ENCODE results near the gene NDUFAF5.
"Not testable (repeated sequence)": the region's sequence is repeated elsewhere in the genome, so short reads cannot be mapped to it uniquely, and the experiment has no call there.

Gene NDUFAF5, protein sequence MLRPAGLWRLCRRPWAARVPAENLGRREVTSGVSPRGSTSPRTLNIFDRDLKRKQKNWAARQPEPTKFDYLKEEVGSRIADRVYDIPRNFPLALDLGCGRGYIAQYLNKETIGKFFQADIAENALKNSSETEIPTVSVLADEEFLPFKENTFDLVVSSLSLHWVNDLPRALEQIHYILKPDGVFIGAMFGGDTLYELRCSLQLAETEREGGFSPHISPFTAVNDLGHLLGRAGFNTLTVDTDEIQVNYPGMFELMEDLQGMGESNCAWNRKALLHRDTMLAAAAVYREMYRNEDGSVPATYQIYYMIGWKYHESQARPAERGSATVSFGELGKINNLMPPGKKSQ

DNA sequence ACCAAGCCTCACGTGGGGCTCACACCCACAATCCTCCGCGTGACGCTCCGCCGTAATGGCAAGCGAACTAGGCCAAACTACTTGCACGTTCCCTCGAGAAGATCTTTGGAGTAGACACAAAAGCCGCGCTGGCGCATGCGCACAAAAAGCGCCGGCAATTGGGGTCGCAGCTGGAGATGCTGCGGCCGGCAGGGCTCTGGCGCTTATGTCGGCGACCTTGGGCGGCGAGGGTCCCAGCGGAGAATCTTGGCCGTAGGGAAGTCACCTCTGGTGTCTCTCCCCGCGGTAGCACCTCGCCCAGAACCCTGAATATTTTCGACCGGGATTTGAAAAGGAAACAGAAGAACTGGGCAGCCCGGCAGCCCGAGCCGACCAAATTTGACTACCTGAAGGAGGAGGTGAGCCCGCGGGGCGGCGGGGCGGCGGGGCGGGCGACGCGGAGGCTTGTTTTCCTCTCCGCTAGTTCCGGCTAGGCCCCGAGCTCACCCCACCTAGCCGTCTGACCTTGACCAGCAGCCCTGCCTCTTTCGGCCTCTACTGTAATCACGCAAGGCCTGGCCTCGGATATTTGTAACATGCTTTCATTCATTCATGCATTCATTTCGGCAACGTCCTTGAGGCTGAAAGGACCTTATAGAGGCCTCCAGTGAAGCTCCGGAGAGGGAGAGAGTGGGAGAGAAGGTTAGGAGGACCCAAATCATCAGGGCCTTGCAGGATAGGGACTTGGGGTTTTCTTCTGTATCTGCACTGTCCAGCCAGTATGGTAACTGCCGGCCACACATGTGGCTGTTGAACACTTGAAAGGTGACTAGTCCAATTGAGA is at the start of gene NDUFAF5, which contains the start of gene ESF1:
NDUFAF5 (plus strand) TSS at position 136 of the 823 bp plus-strand sequence; CDS start at position 177, 41 bp downstream.
ESF1 (minus strand) TSS at position 27 of the 823 bp plus-strand sequence. CDS start 1,779 bp downstream, outside the sequence.
- Histone ChIP-seq H3K9ac (ENCODE audit: low read length) (peak within 1 kb of the TSS; percentile 96), H3K36me3 (ENCODE audit: control insufficient read depth, insufficient read depth, low read length) (no peaks in the 10 kb centered on the region), H3K9me3 (ENCODE audit: control insufficient read depth, low read length) (no peaks in the 10 kb centered on the region), H3K4me3 (ENCODE audit: low read length) (peak within 1 kb of the TSS; percentile 94), H3K4me1 (ENCODE audit: control insufficient read depth, insufficient read depth, low read length) (peaks cover 12% of the 10 kb centered on the region), H3K27me3 (ENCODE audit: control insufficient read depth, insufficient read depth, low read length) (no peaks in the 10 kb centered on the region)

DNA sequence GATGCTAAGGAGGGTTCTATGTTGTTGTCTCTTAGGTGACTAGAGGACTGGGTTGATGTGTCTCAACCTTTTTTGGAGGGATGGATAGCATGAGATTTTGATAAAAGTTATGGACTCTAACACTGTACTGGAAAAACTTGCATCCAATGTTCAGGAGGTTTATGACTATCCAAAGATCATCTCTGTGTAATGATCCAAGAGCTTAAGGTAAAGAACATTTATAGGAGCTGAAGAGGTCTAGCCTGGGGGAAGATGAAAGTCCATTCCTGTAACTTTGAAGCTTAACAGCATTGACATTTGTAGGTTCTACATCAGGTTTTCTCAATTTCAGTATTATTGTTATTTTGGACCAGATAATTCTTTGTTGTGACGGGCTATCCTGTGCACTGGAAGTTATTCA is 49.0 kb upstream of the NDUFAF5 start:
- Histone ChIP-seq H3K9me3 (ENCODE audit: control insufficient read depth, low read length) (no peaks in the 10 kb centered on the region), H3K27me3 (ENCODE audit: control insufficient read depth, insufficient read depth, low read length) (no peaks in the 10 kb centered on the region), H3K4me1 (ENCODE audit: control insufficient read depth, insufficient read depth, low read length) (no peaks in the 10 kb centered on the region), H3K9ac (ENCODE audit: low read length) (no peak overlapping the region), H3K36me3 (ENCODE audit: control insufficient read depth, insufficient read depth, low read length) (no peaks in the 10 kb centered on the region), H3K4me3 (ENCODE audit: low read length) (no peak overlapping the region)

DNA sequence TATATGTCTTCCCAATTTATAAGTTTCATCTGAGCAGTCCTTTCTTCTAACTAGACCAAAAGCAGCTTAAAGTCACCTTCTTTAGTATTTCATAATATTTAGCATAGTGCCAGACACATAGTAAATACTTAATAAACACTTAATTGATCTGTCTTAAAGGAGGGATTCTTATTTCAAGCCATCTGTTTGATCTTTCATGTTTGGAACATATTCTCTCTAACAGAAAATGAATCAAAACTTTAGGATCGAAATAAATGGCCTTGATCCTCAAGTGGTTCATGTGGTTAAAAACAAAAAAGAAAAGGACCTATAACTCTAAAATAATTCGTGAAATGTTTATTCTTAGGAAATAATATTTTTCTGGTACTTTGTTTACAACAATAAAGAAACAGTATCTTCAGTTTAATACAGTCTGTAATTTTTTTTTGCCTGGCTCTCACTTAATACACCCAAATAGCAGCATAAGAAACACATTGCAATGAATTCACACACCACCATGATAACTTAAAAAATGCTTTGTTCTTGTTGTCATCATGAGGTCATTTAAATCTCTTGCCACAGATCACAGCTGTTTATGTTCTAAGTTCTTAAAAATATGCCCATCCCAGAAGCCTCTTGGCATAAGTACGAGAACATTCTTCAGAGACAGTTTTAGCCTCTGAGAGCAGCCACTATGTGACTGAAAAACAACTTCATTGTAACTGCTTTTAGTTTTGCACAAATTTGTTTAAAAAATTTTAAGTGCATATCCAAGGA is 48.2 kb upstream of the NDUFAF5 start:
- H3K9me3 ChIP-seq (ENCODE audit: control insufficient read depth, low read length), result no peaks in the 10 kb centered on the region
- no peak overlapping the region for H3K9ac ChIP-seq (ENCODE audit: low read length)
- H3K27me3 ChIP-seq (ENCODE audit: control insufficient read depth, insufficient read depth, low read length), result no peaks in the 10 kb centered on the region
- no peaks in the 10 kb centered on the region for H3K36me3 ChIP-seq (ENCODE audit: control insufficient read depth, insufficient read depth, low read length)
- no peaks in the 10 kb centered on the region for H3K4me1 ChIP-seq (ENCODE audit: control insufficient read depth, insufficient read depth, low read length)
- no peak overlapping the region for H3K4me3 ChIP-seq (ENCODE audit: low read length)

DNA sequence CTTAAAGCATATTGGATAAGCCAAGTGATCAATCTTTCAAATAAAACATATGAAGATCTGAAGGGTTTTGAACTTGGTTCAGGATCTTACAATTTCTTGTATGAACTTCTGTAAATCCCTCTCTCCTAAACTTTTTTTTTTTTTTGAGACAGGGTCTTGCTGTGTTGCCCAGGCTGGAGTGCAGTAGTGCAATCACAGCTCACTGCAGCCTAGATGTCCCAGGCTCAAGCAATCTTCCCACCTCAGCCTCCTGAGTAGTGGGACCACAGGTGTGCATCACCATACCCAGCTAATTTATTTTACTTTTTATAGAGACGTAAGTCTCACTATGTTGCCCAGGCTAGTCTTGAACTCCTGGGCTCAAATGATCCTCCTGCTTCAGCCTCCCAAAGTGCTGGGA is 46.6 kb upstream of the NDUFAF5 start:
- not testable (repeated sequence) for H3K9me3 ChIP-seq (ENCODE audit: control insufficient read depth, low read length); H3K4me3 ChIP-seq (ENCODE audit: low read length); H3K27me3 ChIP-seq (ENCODE audit: control insufficient read depth, insufficient read depth, low read length); H3K4me1 ChIP-seq (ENCODE audit: control insufficient read depth, insufficient read depth, low read length); H3K9ac ChIP-seq (ENCODE audit: low read length); H3K36me3 ChIP-seq (ENCODE audit: control insufficient read depth, insufficient read depth, low read length)

DNA sequence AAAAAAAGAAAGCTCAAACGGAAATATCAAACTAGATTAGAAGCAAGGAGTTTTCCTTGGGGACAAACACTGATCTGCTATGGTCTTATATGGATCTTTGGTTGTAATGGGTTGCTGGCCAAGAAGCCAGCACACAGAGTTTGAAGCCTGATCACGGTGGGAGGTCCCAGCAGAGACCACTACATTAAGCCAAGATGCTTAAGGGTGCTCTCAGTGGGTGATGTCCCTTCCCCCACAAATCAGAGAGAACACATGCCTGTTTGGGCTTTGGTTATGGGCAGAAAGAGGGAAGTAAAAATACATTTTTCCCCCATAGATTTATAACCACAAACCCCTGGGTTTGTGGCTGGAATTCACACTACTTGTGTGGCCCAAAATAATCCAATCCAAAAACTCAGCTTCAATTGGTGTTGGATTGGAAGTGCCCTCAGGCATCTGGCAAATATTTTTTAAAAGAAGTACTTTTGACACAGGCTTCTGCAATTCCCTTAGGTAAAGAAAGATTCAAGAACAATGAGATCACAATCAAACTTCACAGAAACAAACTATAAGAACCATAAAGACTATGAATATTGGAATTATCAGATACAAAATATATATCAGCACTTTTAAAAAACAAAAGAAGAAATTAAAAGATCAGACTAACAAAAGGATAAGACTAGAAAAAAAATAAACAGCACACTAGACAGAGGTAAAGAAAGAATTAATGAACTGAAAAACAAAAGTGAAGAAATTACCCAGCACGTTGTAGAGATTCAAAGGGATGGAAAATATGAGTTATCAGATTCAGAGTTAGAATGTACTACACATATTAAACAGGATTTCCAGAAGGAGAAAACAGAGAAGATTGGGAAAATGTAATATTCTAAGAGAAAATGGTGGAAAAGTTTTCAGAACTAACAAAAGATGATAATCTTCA is 44.8 kb upstream of the NDUFAF5 start:
- H3K27me3 ChIP-seq (ENCODE audit: control insufficient read depth, insufficient read depth, low read length), result no peaks in the 10 kb centered on the region
- H3K9me3 ChIP-seq (ENCODE audit: control insufficient read depth, low read length), result no peaks in the 10 kb centered on the region
- H3K4me3 ChIP-seq (ENCODE audit: low read length), result no peak overlapping the region
- H3K36me3 ChIP-seq (ENCODE audit: control insufficient read depth, insufficient read depth, low read length), result no peaks in the 10 kb centered on the region
- no peak overlapping the region for H3K9ac ChIP-seq (ENCODE audit: low read length)
- no peaks in the 10 kb centered on the region for H3K4me1 ChIP-seq (ENCODE audit: control insufficient read depth, insufficient read depth, low read length)

DNA sequence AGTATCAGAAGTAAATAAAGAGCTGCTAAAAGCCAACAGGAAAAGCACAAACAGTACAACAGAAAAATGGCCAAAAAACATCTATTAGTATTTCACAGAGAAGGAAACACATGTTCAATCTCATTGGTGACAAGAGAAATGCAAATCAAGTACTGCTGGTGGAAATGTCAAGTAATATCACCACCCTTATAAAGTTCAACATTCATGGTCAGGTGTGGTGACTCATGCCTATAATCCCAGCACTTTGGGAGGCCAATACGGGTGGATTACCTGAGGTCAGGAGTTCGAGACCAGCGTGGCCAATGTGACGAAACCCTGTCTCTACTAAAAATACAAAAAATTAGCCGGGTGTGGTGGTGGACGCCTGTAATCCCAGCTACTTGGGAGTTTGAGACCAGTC is 42.9 kb upstream of the NDUFAF5 start:
- no peaks in the 10 kb centered on the region for H3K9me3 ChIP-seq (ENCODE audit: control insufficient read depth, low read length)
- H3K4me1 ChIP-seq (ENCODE audit: control insufficient read depth, insufficient read depth, low read length), result no peaks in the 10 kb centered on the region
- no peak overlapping the region for H3K4me3 ChIP-seq (ENCODE audit: low read length)
- H3K36me3 ChIP-seq (ENCODE audit: control insufficient read depth, insufficient read depth, low read length), result no peaks in the 10 kb centered on the region
- no peak overlapping the region for H3K9ac ChIP-seq (ENCODE audit: low read length)
- H3K27me3 ChIP-seq (ENCODE audit: control insufficient read depth, insufficient read depth, low read length), result no peaks in the 10 kb centered on the region

DNA sequence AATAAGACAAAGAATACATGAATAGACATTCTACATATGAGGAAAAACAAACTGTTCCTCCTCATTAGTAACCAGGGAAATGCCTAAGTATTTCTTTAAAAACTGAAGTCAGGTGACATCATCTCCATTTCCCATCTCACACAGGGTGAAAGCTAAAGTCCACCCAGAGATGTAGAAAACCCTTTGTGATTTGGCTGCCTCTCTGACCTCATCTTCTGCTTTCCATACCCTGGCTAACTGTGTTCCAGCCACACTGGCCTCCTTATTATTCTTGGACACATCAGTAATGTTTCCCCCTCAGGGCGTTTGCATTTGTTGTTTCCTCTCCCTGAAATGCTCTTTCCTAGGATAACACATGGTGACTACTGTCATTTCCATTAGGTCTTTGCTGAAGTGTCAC is 40.5 kb upstream of the NDUFAF5 start:
- Histone ChIP-seq H3K27me3 (ENCODE audit: control insufficient read depth, insufficient read depth, low read length) (no peaks in the 10 kb centered on the region), H3K9me3 (ENCODE audit: control insufficient read depth, low read length) (no peaks in the 10 kb centered on the region), H3K4me3 (ENCODE audit: low read length) (no peak overlapping the region), H3K4me1 (ENCODE audit: control insufficient read depth, insufficient read depth, low read length) (no peaks in the 10 kb centered on the region), H3K36me3 (ENCODE audit: control insufficient read depth, insufficient read depth, low read length) (no peaks in the 10 kb centered on the region), H3K9ac (ENCODE audit: low read length) (no peak overlapping the region)

DNA sequence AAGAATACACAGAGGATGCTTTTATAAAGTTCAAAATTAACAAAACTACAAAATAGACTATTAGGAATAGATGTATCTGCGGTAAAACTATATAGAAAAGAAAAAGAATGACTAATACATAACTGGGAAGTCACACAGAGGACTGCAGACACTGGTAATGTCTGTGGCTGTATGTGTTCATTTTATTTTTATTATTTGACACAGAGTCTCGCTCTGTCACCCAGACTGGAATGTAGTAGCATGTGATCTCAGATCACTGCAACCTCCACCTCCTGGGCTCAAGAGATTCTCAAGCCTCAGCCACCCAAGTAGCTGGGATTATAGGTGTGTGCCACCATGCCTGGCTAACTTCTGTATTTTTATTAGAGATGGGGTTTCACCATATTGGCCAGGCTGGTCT is 39.0 kb upstream of the NDUFAF5 start:
- Histone ChIP-seq H3K9me3 (ENCODE audit: control insufficient read depth, low read length) (no peaks in the 10 kb centered on the region), H3K27me3 (ENCODE audit: control insufficient read depth, insufficient read depth, low read length) (no peaks in the 10 kb centered on the region), H3K9ac (ENCODE audit: low read length) (no peak overlapping the region), H3K4me1 (ENCODE audit: control insufficient read depth, insufficient read depth, low read length) (no peaks in the 10 kb centered on the region), H3K36me3 (ENCODE audit: control insufficient read depth, insufficient read depth, low read length) (no peaks in the 10 kb centered on the region), H3K4me3 (ENCODE audit: low read length) (no peak overlapping the region)

DNA sequence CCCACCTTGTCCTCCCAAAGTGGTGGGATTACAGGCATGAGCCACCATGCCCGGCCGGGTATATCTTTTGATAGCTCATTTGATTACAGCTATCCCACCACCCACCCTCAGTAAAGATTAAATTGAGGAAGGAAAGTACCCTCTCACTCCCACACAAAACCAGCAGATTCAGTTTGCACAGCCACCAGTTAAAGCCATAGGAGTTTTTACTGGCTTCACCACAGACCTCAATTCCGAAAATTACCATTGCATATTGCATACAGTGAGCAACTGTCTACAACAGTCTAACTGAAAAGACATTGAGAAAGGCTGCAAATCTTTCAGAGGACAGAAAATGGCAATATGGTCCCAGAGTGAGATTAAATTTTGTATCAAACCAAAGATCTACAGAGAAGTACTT is 35.0 kb upstream of the NDUFAF5 start:
- Histone ChIP-seq H3K9ac (ENCODE audit: low read length) (no peak overlapping the region), H3K4me1 (ENCODE audit: control insufficient read depth, insufficient read depth, low read length) (no peaks in the 10 kb centered on the region), H3K9me3 (ENCODE audit: control insufficient read depth, low read length) (no peaks in the 10 kb centered on the region), H3K27me3 (ENCODE audit: control insufficient read depth, insufficient read depth, low read length) (no peaks in the 10 kb centered on the region), H3K4me3 (ENCODE audit: low read length) (no peak overlapping the region), H3K36me3 (ENCODE audit: control insufficient read depth, insufficient read depth, low read length) (no peaks in the 10 kb centered on the region)

DNA sequence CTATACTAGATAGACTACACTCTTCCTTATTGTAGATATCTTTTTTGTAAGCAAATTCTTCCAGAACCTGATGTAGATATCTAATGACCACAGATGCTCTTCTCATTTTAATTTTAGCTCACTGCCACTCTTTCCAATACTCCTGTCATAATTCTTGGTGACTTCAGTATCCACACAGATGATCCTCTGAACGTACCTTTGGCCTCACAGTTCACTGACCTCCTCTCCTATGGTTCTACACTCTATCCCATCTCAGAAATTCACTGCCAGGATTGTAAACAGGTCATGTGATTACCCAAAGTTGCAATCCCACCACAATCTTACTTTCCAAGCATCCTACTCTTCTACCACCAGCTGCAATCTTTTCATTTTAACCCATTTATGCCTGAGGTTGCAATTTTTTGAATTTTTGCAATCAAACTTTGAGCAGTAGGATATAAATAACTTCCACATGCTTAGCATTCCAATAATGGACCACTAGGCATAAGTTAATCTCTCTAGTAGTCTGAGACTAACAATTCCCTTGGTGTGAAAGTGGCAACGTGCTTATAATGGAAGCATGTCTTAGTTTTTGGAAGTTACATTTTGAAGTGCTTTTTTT is 31.3 kb upstream of the NDUFAF5 start:
- no peaks in the 10 kb centered on the region for H3K9me3 ChIP-seq (ENCODE audit: control insufficient read depth, low read length)
- no peak overlapping the region for H3K9ac ChIP-seq (ENCODE audit: low read length)
- no peaks in the 10 kb centered on the region for H3K36me3 ChIP-seq (ENCODE audit: control insufficient read depth, insufficient read depth, low read length)
- H3K27me3 ChIP-seq (ENCODE audit: control insufficient read depth, insufficient read depth, low read length), result no peaks in the 10 kb centered on the region
- H3K4me1 ChIP-seq (ENCODE audit: control insufficient read depth, insufficient read depth, low read length), result no peaks in the 10 kb centered on the region
- H3K4me3 ChIP-seq (ENCODE audit: low read length), result no peak overlapping the region

DNA sequence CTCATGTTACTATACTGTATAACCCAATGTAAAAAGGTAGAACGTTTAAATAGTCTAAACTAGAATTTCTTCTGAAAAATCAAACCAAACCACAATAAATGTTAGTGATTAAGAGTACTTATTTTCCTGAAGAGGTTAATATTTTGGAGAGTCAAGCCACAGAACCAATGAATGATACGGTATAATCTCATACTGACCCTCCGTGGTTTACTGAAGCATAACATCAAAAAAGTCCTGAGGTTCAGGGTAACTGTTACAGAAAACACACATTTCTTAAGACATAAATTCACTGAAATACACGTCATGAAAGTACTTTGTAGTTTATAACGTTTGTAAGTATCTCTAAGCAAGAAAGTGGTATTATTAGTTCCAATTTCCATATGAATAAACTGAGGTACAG is 29.0 kb upstream of the NDUFAF5 start:
- no peak overlapping the region for H3K9ac ChIP-seq (ENCODE audit: low read length)
- H3K27me3 ChIP-seq (ENCODE audit: control insufficient read depth, insufficient read depth, low read length), result no peaks in the 10 kb centered on the region
- H3K4me3 ChIP-seq (ENCODE audit: low read length), result no peak overlapping the region
- H3K9me3 ChIP-seq (ENCODE audit: control insufficient read depth, low read length), result no peaks in the 10 kb centered on the region
- H3K36me3 ChIP-seq (ENCODE audit: control insufficient read depth, insufficient read depth, low read length), result no peaks in the 10 kb centered on the region
- H3K4me1 ChIP-seq (ENCODE audit: control insufficient read depth, insufficient read depth, low read length), result no peaks in the 10 kb centered on the region
